Inflammatory macrophage treated with lipopolysaccharide for 1 hour (primary cell): ENCODE measurements around the gene SH2B2.
A peak's percentile ranks its signal among the peaks of the same experiment; 100 is the strongest.

Experiments
- DNase-seq, 2 donors: peaks; one replicate each; pipeline ENCODE4 v3.0.0-alpha.2; 2020 to 2022

Gene SH2B2

GRCh38 chr7:102268635-102269034 is 18.0 kb upstream of the SH2B2 start:
- no peak for DNase-seq

- DNase-seq = no peak
Measured at GRCh38 chr7:102270178-102270887, 16.3 kb upstream of the SH2B2 start.

- DNase-seq = no peak
Measured at GRCh38 chr7:102271158-102271798, 15.4 kb upstream of the SH2B2 start.

- DNase-seq = peak; percentile 44 to 83
Measured at GRCh38 chr7:102272075-102272916, 14.4 kb upstream of the SH2B2 start.

- no peak for DNase-seq
Measured at GRCh38 chr7:102272917-102273748, 13.5 kb upstream of the SH2B2 start.

- no peak for DNase-seq
Measured at GRCh38 chr7:102273749-102274712, 12.6 kb upstream of the SH2B2 start.

- no peak for DNase-seq
Measured at GRCh38 chr7:102275123-102275703, 11.5 kb upstream of the SH2B2 start.

GRCh38 chr7:102277901-102278300 is 8.8 kb upstream of the SH2B2 start:
- DNase-seq = no peak

GRCh38 chr7:102279537-102280400 is 6.9 kb upstream of the SH2B2 start:
- peak in 1 of 2 donors; percentile 54 for DNase-seq

- no peak for DNase-seq
Measured at GRCh38 chr7:102280521-102280920, 6.1 kb upstream of the SH2B2 start.

GRCh38 chr7:102281785-102282184 is 4.9 kb upstream of the SH2B2 start:
- DNase-seq = no peak

- no peak for DNase-seq
Measured at GRCh38 chr7:102282465-102283362, 4.0 kb upstream of the SH2B2 start.

- DNase-seq = no peak
Measured at GRCh38 chr7:102283477-102284189, 3.0 kb upstream of the SH2B2 start.

GRCh38 chr7:102284399-102284798 is 2.3 kb upstream of the SH2B2 start:
- no peak for DNase-seq

- DNase-seq = peak; percentile 64 to 78
Measured at GRCh38 chr7:102284891-102285539, 1.7 kb upstream of the SH2B2 start.

GRCh38 chr7:102285540-102286236 is 980 bp upstream of the SH2B2 start:
- DNase-seq = no peak
